Measurements from ENCODE around the gene ADGRG1.
A peak's percentile ranks its signal among the peaks of the same experiment; 100 is the strongest.
"Not testable (repeated sequence)": the region's sequence is repeated elsewhere in the genome, so short reads cannot be mapped to it uniquely, and the experiment has no call there.

The ADGRG1 gene

DNA sequence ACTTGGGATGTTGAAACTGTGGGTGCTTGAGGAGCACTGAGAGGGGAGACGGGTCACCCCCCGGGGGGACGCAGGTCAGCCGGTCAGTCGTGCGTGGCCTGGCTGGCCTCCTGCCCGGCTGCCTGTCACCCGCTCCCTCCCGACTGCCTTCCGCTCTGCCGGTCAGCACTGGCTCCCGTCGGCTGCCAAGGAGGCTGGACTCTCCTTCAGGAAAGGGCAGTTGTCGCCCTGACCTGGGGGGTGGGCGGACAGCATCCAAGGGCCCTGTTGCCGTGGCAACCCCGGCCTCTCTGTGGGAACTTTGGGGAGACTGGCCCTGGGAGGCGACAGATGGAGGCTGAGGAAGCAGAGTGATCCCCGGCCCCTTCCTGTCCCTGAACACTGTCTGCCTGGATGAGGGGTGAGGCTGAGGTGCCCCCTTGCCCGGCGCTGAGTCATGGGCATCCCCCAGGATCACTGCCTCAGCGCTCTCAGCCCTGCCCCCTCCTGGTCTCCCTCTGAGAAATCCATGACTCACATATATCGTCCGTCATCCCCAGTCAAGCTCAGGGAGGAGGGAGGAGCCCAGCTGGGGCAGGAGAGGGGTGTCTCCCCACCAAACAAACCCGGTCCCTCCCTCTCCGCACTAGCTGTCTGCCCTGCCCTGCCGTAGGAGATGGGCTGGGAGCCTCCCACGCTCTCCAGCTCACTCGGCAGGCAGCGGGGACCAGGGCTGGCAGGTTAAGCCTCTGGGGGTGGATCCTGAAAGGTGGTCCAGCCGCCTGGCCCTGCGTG, at the start of gene ADGRG1:
Gene ADGRG1, plus strand, starts transcription at position 623 of the 774 bp plus-strand sequence. CDS start 21,658 bp downstream, outside the sequence.
- peak; percentile 46 to 70 for DNase-seq (ENCODE audit: extremely low read depth in 1 of 2, low read depth in 1 of 2)

DNA sequence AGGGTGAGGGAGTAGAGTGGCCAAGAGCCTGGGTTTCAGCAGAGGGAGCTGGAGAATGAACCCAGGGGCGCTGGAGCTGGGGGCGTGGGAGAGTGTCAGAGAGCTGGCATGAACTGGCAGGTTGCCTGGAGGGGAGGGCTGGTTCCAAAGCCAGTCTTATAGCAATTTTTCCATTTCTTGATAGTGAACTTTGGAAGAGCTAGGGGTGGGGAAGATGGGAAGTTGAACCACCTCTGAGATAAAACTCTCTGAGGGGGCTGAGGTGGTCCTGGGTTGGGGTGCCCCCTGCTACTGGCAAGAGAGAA, 49.1 kb upstream of the ADGRG1 start:
- no peak for DNase-seq (ENCODE audit: extremely low read depth in 1 of 2, low read depth in 1 of 2)

DNA sequence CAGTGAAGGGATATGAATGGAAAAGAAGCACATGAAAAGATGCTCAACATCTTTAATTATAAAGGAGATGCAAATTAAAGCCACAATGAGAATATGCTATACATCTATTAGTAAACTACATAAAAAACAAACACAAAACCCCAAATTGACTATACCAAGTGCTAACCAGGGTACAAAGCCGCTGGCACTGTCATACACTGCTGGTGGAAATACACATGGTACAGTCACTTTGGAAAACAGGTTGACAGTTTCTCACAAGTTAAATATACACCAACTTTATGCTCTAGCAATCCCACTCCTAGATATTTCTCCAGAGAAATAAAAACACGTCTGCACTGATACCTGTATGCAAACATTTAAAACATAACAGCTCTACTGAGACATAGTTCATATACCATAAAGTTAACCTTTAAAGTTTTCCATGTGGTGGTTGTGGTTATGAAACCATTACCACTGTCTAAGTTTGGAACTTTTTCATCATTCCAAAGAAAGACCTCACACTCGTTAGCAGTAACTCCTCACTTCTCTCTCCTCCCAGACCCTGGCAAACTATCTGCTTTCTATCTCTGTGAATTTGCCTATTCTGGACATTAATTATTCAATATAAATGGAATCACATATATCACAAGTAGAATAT, 43.3 kb upstream of the ADGRG1 start:
- no peak for DNase-seq (ENCODE audit: extremely low read depth in 1 of 2, low read depth in 1 of 2)

DNA sequence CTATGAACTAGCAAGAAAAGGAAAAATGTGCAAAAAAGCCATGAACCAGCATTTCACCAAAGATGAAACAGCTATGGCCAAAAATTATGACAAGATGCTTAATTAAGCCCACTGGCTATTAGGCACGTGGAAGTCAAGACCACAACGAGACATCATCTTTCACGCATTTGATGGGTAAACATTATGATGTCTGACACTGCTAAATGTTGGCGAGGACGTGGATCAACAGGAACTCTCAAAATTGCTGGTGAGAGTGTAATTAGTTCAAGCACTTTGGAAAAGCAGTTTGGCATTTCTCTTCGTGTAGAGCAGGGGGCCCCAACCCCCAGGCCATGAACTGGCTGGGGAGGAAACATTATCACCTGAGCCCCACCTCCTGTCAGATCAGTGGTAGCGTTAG, 39.6 kb upstream of the ADGRG1 start:
- no peak for DNase-seq (ENCODE audit: extremely low read depth in 1 of 2, low read depth in 1 of 2)

DNA sequence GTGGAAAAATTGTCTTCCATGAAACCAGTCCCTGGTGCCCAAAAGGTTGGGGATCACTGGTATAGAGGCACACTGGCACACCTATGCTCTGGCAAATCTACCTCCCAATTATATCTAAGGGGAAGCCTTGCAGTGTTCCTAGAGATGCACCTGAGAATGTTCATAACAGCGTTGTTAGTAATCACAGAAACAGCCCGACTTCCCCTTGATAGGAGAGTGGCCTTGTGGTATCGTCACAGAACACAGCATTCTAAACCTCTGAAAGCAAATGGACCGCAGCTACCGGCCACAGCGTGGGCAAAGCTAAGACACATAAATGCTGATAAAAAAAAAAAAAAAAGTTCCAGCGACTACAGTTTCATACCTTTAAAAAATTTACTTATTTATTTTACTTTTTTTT, 39.1 kb upstream of the ADGRG1 start:
- no peak for DNase-seq (ENCODE audit: extremely low read depth in 1 of 2, low read depth in 1 of 2)

DNA sequence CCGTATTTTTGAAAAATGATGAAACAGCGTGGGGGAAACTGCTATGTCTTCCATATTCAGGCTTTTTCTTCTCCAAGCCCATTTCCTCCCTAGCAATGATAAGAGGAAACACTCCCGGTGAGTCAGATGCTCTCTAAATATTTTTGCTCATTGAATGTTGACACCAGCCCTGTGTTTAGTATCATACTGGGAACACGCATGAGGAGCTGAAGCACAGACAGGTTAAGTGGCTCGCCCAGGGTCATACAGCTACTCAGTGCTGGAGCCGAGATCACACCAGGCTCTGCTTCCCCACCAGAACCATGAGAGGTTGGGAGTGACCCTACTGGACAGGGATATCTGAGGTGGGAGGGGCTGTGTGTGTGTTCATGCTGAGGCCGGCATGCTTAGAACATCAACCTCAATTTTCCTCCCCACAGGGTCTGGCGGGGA, 37.8 kb upstream of the ADGRG1 start:
- DNase-seq (ENCODE audit: extremely low read depth in 1 of 2, low read depth in 1 of 2), result no peak

DNA sequence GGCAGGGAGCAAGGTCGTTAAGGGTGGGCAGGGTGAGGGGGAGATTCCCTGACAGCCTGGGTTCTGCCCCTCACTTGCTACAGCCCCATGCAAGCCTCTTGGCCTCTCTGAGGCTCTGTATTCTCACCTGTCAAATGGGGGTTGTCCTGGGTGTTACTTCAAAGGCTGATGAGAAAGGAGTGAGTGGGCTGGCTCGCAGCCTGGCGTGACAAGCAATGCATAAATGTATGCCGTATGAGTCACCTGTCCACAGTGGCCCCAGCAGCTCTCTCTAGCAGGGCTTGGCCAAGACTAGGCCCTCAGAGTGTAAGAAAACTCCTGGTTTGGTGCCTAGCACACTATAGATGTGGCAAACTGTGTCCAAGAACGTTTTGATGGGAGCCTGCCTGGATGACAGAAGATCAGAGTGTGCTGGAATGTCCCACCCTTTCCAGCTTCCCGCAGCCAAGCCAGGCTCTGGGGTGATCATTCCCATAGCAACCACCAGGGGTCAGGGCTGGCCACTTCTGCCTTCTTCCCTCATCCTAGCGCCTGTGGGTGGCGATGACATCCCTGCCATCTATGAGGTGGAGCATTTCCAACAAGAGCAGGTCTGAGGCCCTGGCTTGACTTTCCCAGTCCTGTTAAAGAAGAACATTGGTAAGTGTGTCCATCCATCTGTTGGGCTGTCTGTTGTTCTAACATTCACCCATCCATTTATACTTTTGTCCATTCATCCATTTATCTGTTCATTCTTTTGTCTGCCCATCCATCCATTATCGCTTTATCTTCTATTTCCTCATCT, 37.2 kb upstream of the ADGRG1 start:
- peak in 1 of 2 donors; percentile 78 for DNase-seq (ENCODE audit: extremely low read depth in 1 of 2, low read depth in 1 of 2)

DNA sequence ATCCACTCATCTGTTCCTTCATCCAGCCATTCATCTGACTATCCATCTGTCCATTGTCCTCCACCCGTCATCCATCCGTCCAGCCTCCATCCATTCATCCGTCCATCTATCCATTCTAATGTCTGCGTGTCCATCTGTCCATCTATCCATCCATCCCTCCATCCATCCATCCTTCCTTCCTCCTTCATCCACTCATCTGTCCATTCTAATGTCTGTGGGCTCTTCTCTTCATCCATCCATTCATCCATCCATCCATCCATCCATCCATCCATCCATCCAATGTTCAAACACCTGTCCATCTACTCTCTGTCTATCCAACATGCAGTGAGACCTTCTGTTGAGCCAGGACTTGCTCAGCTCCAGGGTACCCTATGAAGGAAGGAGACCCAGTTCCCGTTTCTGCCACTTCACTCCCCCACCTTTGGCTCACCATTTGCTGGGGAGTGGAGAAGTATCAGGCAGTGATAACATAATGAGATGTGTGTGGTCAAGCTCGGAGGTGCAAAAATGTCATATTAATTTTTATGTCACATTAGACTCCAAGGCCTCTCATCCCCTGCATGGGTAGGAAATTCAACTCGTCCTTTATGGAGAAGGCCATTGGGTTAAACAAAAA, 36.5 kb upstream of the ADGRG1 start:
- no peak for DNase-seq (ENCODE audit: extremely low read depth in 1 of 2, low read depth in 1 of 2)

DNA sequence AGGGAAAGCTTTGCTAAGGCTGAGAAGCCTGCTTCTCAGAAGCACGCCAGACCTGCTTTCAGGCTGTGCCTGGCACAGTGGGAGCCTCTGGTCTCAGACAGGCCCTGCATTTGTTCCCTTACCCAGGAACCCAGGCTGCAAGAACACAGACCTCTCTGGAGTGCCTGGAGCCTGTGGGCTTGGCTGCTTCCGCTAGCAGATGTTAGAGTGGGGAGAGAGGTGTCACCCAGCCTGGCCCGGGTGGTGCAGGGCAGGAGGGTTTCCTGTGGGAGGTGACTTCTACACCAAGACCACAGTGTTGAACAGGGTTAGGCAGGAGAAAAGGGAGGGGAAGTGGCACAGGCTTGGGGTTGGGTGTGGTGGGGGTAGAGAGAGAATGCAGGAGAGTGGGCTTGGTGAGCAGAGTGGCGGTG, 35.8 kb upstream of the ADGRG1 start:
- DNase-seq (ENCODE audit: extremely low read depth in 1 of 2, low read depth in 1 of 2), result peak; percentile 75 to 76

DNA sequence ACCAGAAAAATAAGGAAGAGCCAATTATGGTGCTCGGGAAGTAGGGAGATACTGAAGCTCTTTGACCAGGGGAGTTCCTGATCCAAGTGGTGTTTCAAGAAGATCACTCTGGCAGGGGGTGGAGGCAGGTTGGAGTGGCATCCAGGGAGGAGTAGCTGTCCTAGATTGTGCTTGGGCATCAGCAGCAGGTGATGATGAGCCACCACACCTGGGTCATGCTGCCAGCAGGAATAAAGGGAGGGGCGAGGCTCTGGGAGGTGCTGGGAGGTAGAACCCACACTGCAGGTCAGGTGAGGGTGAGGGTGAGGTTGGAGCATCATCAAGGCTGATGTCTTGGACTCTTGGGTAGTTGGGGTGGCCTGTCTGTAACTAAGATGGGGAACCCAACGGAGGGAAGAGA, 35.4 kb upstream of the ADGRG1 start:
- no peak for DNase-seq (ENCODE audit: extremely low read depth in 1 of 2, low read depth in 1 of 2)

DNA sequence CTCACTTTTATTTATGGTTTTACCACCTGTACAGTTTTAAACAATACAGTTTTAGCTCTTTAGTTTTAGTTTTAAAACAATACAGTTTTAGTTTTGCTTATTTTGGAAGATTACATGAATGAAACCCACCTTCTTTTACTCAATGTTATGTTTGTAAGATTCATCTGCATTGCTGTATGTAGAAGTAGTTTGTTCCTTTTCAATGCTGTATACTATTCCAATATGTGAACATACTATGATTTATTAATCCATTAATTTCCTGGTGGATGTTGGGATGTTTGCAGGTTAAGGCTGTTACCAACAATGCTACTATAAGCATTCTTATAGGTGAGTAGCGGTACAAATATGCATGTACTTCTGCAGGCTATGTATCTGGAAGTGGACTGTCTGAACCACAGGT, 34.4 kb upstream of the ADGRG1 start:
- DNase-seq (ENCODE audit: extremely low read depth in 1 of 2, low read depth in 1 of 2), result no peak

DNA sequence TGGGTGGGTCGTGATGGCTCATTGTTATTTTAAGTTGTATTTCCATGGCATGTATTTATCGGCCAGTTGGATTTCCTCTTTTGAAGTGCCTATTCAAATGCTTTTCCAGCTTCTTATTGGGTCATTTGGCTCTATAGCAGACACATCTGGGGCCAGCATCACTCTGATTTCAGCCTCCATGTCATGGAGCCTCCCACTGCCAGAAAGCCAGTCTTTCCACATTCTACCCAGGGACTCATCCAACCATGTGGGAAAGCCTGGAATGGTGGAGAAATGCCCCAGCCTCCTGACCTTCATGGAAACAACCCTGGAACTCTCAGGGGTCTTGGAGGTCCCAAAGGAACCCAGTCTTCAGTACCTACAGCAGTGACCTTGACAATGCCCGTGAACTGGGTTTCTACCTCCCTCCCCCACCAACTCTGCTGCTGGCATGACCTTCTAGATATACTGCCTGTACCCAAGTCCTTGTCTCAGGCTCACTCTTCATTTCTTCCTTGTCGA, 33.8 kb upstream of the ADGRG1 start:
- DNase-seq (ENCODE audit: extremely low read depth in 1 of 2, low read depth in 1 of 2), result no peak

DNA sequence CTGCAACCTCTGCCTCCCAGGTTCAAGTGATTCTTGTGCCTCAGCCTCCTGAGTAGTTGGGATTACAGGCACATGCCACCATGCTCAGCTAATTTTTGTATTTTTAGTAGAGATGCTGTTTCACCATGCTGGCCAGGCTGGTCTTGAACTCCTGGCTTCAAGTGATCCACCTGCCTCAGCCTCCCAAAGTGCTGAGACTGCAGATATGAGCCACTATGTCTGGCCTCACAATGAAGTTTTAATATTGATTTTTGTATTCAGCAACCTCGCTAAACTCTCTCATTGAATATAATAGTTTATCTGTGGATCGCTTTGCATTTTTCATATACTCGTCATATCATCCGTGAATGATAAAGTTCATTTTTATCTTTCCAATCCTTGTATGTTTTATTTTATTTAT, 32.2 kb upstream of the ADGRG1 start:
- DNase-seq (ENCODE audit: extremely low read depth in 1 of 2, low read depth in 1 of 2), result not testable (repeated sequence)

DNA sequence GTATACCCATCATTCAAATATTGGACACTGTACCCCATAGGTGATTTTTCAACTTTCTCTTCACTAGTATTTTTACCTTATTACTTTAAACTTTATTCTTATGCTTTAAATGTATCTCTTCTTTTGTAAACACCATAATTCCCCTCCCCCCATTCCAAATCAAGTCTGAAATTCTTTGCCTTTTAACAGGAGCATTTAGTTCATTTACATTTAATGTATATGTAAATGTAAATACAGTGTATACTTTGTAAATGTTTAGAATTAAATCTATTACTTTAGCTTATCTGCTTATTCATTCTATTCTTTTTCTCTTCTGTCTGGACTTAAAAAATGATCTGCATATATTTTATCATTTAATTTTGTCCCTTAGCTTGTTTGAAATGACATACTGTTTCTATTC, 30.0 kb upstream of the ADGRG1 start:
- DNase-seq (ENCODE audit: extremely low read depth in 1 of 2, low read depth in 1 of 2), result no peak

DNA sequence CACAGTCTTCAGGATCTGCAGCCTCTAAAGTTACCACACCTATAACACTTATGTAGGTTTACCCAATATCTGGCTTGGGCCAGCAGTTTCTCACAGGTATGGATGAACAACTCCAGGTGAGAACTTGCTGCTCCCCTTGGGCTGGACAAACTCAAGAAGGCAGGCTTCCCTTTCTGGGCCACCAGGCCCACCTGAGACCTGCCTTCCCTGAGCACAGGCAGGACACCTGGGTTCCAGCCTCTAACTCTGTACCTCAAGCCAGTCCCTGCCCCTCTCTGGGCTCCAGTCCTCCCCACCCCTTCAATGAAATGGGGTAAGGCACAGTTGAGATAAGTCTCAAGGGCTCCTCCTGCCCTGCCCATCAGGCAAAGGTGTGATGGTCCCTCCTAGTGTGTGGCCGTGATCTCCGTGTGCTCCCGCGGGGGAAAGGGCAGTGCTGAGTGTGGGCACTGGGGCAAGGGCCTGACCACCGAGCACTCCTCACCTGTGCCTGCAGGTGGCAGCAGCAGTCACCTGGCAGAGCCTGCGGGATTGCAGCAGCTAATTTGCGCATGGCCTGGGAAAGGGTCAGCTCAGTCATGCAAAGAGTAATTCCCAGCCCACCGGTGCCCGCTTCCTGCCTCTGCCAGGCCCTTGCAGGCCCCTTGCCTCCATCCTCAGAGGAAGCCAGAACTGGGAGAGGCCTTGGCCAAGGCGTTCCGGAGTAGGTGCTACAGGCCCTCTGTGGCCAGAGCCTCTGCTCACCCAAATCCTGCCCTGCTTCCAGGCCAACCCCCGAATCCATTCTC, 28.2 kb upstream of the ADGRG1 start:
- no peak for DNase-seq (ENCODE audit: extremely low read depth in 1 of 2, low read depth in 1 of 2)

DNA sequence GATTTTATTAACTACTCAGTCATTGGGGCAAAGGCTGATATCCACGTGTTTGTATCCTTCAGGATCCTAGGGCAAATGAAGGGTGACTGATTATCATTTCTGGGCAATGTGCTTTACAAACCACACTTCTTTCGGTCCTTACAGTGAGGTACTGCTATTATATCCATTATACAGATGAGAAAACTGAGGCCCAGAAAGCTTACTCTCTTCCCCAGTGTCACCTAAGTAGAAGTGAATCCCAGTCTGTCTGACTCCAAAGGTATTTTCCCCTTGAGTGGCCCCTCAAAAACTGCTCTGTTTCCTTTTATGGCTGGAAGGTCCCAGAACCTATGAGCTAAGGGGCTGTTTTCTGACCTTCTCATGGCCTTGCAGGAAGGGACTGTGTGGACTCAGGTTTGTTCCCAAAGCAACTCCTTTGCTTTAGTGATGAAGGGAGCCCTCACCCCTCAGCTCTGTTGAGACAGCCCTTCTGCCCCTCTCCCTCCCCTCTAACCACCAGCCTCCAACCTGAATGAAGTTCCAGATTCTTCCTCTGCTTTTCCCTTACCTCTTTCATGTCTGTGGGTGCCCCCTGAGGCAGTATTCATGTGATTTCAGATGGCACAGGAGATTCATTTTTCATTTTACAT, 27.4 kb upstream of the ADGRG1 start:
- DNase-seq (ENCODE audit: extremely low read depth in 1 of 2, low read depth in 1 of 2), result no peak

DNA sequence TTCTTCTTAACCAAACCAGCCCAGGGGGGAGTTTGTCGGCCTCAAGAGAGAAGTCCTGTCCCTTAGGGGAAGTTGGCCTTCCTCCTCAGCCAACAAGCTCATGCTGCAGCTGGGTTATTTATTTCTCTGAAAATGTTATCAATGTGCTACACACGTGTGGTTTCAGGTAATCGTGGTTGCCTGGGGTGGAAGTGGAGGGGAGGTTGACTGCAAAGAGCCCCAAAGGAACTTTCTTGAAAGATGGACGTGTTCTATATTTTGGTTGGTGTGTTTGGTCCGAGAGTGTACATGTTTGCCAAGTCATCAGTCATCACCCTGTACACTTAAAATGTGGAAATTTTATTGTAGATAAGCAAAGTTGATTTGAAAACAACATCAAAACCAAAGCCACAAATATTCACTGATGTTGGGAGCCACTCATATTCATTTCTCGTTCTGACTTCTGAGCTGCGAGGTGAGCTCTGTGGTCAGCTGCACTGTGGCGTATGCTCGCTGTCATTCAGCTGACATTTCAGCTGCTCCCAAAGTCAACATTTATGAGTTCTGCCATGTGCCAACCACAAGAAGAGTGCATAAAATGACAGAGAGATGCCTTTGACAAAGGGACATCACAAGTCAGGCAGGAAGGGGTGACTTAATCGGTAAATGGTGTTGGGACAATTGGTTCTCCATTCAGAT, 26.5 kb upstream of the ADGRG1 start:
- peak in 1 of 2 donors; percentile 72 for DNase-seq (ENCODE audit: extremely low read depth in 1 of 2, low read depth in 1 of 2)

DNA sequence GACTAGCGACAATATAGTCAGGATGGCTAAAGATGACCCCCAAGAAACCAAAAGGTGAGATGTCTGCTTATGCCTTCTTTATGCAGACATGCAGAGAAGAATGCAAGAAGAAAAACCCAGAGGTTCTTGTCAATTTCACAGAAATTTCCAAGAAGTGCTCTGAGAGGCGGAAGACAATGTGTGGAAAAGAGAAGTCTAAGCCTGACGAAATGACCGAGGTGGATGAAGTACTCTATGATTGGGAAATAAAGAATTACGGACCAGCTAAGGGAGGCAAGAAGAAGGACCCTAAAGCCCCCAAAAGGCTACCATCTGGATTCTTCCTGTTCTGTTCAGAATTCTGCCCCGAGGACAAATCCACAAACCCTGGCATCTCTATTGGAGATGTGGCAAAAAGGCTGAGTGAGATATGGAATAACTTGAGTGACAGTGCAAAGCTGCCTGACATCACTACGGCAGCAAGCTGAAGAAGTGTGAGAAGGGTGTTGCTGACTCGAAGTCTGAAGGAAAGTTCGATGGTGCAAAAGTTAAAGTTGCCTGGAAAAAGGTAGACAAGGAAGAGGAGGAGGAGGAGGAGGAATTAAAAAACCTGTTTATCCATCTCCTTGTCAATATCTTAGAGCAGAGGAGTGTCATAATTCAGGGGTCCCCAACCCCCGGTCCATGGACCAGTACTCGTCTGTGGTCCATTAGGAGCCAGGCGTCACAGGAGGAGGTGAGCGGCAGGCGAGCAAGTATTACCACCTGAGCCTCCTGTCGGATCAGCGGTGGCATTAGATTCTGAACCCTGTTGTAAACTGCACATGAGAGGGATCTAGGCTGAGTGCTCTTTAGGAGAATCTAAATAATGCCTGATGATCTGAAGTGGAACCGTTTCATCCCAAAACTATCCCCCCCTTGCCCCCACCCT, 25.1 kb upstream of the ADGRG1 start:
- no peak for DNase-seq (ENCODE audit: extremely low read depth in 1 of 2, low read depth in 1 of 2)
